Measurements from ENCODE around the gene HDAC4. TPM values are rescaled to one million over a fixed set of nuclear protein-coding genes. Genes with fewer than 3 reads are reported as not detected.
"Not testable (repeated sequence)": the region's sequence is repeated elsewhere in the genome, so short reads cannot be mapped to it uniquely, and the experiment has no call there.

HDAC4 gene
- total RNA-seq, 2 donors from 2014 or later, result 8.1 to 20.1 TPM

DNA sequence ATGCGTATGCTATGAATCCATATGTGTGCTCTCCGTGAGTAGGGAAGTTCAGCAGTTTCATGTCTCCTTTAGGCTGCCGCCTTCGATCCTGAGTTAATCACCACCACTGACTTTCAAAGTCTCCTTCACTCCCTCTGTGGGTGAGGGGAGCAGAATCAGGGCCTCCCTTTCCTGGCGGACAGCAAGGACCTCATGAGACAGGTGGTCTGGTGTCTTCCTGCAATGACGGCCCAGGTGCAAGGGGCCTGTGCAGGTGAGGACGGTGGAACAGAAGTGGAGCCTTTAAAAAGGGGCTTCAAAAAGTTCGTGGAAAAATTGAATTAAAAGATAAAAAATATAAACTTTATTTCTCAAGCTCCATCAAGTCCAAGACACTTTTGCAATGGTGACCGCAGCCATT lies 330.4 kb downstream of the HDAC4 start:
- DNase-seq (ENCODE audit: low spot score), result no peak
- Histone ChIP-seq H3K27me3 (no peaks in the 10 kb centered on the region), H3K9me3 (no peaks in the 10 kb centered on the region), H3K4me1 (no peaks in the 10 kb centered on the region), H3K4me3 (no peak overlapping the region), H3K36me3 (peaks cover 34% of the 10 kb centered on the region), H3K27ac (no peak overlapping the region)
- no peak for TF ChIP-seq CTCF (IDR thresholded peaks at IDR 0.05)

GRCh38 chr2:239069362-239070333 lies 331.2 kb downstream of the HDAC4 start:
- H3K27me3 ChIP-seq; H3K4me3 ChIP-seq; DNase-seq (ENCODE audit: low spot score): not testable (repeated sequence)

DNA sequence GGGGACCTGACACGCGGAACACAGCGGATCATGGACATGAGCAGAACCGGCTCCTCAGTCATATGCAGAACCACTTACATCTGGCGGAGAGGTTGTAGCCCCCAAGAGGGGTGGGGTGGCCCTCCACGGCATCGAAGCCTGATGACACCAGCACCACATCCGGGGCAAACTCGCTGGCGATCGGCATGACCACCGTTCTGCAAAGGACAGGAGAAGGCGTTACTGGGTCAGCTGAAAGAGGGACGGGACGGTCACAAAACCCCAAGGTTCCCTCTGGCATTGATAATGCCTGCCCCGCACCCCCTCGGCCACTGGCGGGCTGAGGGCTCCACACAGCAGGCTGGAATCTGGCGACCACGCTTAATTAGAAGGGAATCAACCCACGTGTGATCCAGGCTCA lies 332.4 kb downstream of the HDAC4 start:
- no peak for TF ChIP-seq CTCF (IDR thresholded peaks at IDR 0.05)
- no peak overlapping the region for H3K27ac ChIP-seq
- H3K36me3 ChIP-seq, result peaks cover 54% of the 10 kb centered on the region
- no peaks in the 10 kb centered on the region for H3K9me3 ChIP-seq
- no peak overlapping the region for H3K4me3 ChIP-seq
- H3K4me1 ChIP-seq, result no peaks in the 10 kb centered on the region
- no peaks in the 10 kb centered on the region for H3K27me3 ChIP-seq
- no peak for DNase-seq (ENCODE audit: low spot score)

More at GRCh38 chr2:239069362-239070333, 331.2 kb downstream of the HDAC4 start:
- H3K4me1 ChIP-seq, H3K9me3 ChIP-seq, H3K27ac ChIP-seq: not testable (repeated sequence)
- H3K36me3 ChIP-seq, result peaks cover 42% of the 10 kb centered on the region

DNA sequence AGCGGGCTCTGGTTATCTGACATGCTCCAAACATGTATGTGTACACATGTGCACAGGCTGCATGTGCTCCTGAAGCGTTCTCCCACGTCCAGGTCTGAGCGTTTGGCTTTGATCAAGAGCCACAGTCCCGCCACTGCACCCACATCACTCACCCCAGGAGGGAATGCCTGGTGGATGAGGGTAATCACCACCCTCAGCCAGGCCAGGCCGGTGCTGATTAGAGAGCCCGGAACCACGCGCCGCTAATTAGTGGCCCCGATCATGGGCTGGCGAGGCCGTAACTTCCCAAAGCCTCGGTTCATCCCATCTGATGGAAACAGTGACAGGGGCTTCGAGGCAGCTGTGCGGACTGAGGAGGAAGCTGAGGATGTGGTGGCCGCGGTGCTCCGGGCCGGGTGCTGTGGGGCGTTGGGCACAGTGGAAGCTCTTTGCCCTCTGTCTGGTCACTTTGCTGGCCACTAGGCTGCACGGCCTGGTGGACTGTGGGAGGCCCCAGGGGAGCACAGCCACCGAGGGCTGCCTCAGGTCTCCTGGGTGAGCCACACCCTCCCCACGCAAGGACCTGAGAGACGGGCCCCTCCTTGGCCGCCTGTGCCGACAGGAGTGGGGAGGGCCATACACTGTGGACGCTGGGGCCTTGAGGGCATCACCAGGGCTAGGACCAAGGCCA lies 333.5 kb downstream of the HDAC4 start:
- no peak overlapping the region for H3K27ac ChIP-seq
- peaks cover 54% of the 10 kb centered on the region for H3K36me3 ChIP-seq
- H3K4me1 ChIP-seq, result no peaks in the 10 kb centered on the region
- no peaks in the 10 kb centered on the region for H3K9me3 ChIP-seq
- no peak for DNase-seq (ENCODE audit: low spot score)
- H3K27me3 ChIP-seq, result no peaks in the 10 kb centered on the region
- no peak overlapping the region for H3K4me3 ChIP-seq
- TF ChIP-seq CTCF (IDR thresholded peaks at IDR 0.05), result no peak

- H3K27ac ChIP-seq, result no peak overlapping the region
- H3K27me3 ChIP-seq, result no peaks in the 10 kb centered on the region
- peaks cover 52% of the 10 kb centered on the region for H3K36me3 ChIP-seq
- TF ChIP-seq CTCF (IDR thresholded peaks at IDR 0.05), result no peak
- no peaks in the 10 kb centered on the region for H3K9me3 ChIP-seq
- DNase-seq (ENCODE audit: low spot score), result no peak
- no peaks in the 10 kb centered on the region for H3K4me1 ChIP-seq
- no peak overlapping the region for H3K4me3 ChIP-seq
Observed at GRCh38 chr2:239066597-239066996, 334.2 kb downstream of the HDAC4 start.

DNA sequence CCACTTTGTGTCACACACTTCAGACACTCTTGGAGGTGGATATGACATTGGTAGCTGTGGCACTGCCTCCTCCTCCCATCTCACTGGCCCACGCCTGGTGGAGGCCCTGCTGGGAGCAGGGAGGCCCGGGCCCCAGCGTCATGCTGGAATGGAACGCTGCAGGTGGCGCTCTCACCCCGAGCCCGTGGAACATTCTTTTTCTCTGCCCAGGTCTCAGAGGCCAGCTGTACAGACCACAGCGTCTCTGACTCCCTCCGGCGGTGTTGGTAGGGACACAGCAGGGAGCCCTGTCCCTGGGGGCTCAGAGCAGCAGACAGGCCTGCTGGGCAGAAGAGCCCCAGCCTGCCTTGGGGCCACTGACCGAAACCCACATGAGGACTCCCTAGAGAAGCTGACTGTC lies 334.9 kb downstream of the HDAC4 start:
- TF ChIP-seq CTCF (IDR thresholded peaks at IDR 0.05), result no peak
- Histone ChIP-seq H3K36me3 (peaks cover 48% of the 10 kb centered on the region), H3K4me1 (no peaks in the 10 kb centered on the region), H3K4me3 (no peak overlapping the region), H3K9me3 (no peaks in the 10 kb centered on the region), H3K27ac (no peak overlapping the region), H3K27me3 (no peaks in the 10 kb centered on the region)
- DNase-seq (ENCODE audit: low spot score), result no peak

All from right atrium auricular region (tissue), 2 donors.